Measurements from ENCODE around the gene MYPN.
"Not testable (repeated sequence)": the region's sequence is repeated elsewhere in the genome, so short reads cannot be mapped to it uniquely, and the experiment has no call there.

DNA sequence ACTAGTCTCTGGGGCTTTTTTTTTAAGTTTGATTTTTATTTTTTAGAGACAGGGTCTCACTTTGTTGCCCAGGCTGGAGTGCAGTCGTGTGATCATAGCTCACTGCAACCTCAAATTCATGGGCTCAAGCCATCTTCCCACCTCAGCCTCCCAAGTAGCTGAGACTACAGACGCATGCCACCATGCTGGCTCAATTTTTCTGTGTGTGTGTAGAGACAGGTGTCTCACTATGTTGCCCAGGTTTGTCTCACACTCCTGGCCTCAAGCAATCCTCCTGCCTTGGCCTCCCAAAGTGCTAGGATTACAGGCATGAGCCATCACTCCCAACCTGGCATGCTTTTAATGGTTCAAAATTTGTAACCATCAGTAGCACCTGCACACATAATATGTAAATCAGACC, 86.5 kb downstream of the MYPN start:
- TF ChIP-seq, protein P1, sequence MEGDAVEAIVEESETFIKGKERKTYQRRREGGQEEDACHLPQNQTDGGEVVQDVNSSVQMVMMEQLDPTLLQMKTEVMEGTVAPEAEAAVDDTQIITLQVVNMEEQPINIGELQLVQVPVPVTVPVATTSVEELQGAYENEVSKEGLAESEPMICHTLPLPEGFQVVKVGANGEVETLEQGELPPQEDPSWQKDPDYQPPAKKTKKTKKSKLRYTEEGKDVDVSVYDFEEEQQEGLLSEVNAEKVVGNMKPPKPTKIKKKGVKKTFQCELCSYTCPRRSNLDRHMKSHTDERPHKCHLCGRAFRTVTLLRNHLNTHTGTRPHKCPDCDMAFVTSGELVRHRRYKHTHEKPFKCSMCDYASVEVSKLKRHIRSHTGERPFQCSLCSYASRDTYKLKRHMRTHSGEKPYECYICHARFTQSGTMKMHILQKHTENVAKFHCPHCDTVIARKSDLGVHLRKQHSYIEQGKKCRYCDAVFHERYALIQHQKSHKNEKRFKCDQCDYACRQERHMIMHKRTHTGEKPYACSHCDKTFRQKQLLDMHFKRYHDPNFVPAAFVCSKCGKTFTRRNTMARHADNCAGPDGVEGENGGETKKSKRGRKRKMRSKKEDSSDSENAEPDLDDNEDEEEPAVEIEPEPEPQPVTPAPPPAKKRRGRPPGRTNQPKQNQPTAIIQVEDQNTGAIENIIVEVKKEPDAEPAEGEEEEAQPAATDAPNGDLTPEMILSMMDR (conservative IDR thresholded peaks at IDR 0.05; ENCODE audit: low read depth in 2 of 2), result not testable (repeated sequence)
- not testable (repeated sequence) for TF ChIP-seq EZH2 (IDR thresholded peaks at IDR 0.05; ENCODE audit: low read depth, unreplicated experiment); POLR2AphosphoS5 (IDR thresholded peaks at IDR 0.05; ENCODE audit: low read depth); EZH2phosphoT487 (IDR thresholded peaks at IDR 0.05; ENCODE audit: unreplicated experiment)
- TF ChIP-seq, protein P2, sequence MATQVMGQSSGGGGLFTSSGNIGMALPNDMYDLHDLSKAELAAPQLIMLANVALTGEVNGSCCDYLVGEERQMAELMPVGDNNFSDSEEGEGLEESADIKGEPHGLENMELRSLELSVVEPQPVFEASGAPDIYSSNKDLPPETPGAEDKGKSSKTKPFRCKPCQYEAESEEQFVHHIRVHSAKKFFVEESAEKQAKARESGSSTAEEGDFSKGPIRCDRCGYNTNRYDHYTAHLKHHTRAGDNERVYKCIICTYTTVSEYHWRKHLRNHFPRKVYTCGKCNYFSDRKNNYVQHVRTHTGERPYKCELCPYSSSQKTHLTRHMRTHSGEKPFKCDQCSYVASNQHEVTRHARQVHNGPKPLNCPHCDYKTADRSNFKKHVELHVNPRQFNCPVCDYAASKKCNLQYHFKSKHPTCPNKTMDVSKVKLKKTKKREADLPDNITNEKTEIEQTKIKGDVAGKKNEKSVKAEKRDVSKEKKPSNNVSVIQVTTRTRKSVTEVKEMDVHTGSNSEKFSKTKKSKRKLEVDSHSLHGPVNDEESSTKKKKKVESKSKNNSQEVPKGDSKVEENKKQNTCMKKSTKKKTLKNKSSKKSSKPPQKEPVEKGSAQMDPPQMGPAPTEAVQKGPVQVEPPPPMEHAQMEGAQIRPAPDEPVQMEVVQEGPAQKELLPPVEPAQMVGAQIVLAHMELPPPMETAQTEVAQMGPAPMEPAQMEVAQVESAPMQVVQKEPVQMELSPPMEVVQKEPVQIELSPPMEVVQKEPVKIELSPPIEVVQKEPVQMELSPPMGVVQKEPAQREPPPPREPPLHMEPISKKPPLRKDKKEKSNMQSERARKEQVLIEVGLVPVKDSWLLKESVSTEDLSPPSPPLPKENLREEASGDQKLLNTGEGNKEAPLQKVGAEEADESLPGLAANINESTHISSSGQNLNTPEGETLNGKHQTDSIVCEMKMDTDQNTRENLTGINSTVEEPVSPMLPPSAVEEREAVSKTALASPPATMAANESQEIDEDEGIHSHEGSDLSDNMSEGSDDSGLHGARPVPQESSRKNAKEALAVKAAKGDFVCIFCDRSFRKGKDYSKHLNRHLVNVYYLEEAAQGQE (IDR thresholded peaks at IDR 0.05; ENCODE audit: unreplicated experiment), result not testable (repeated sequence)
